ENCODE measurements around the gene USP20.

GRCh38 chr9:129875687-129876395 is 40.6 kb downstream of the USP20 start:
- TF ChIP-seq CTCF (IDR thresholded peaks at IDR 0.05) (no peak), POLR2A (IDR thresholded peaks at IDR 0.05) (no peak)

Data from Peyer's patch (tissue), 4 donors.